ENCODE data around the gene MACROD2. TPM values are rescaled to one million over a fixed set of nuclear protein-coding genes. Genes with fewer than 3 reads are reported as not detected.
A peak's percentile ranks its signal among the peaks of the same experiment; 100 is the strongest.
"Not testable (repeated sequence)": the region's sequence is repeated elsewhere in the genome, so short reads cannot be mapped to it uniquely, and the experiment has no call there.

MACROD2 gene
- total RNA-seq, 1 donor from 2014 or later, result 2.4 TPM

- Mint-ChIP-seq H3K4me1 (ENCODE audit: low read depth, unreplicated experiment) (peaks cover 2% of the 10 kb centered on the region), H3K27me3 (ENCODE audit: low read depth, unreplicated experiment) (no peaks in the 10 kb centered on the region), H3K9me3 (ENCODE audit: unreplicated experiment) (no peaks in the 10 kb centered on the region), H3K36me3 (ENCODE audit: low read depth, unreplicated experiment) (no peaks in the 10 kb centered on the region), H3K4me3 (ENCODE audit: unreplicated experiment) (no peak overlapping the region), H3K27ac (ENCODE audit: unreplicated experiment) (no peak overlapping the region)
- Histone ChIP-seq H3K9ac (ENCODE audit: low read length) (no peak overlapping the region), H3K27ac (ENCODE audit: low read depth, low read length) (no peak overlapping the region), H3K4me2 (ENCODE audit: low read length) (no peak overlapping the region), H3K36me3 (ENCODE audit: insufficient read depth, low read length) (no peaks in the 10 kb centered on the region), H2AFZ (ENCODE audit: low read depth, low read length) (no peak overlapping the region), H3K79me2 (ENCODE audit: insufficient read depth, low read length) (no peaks in the 10 kb centered on the region), H3K4me3 (ENCODE audit: insufficient read depth, low read depth, low read length) (no peak overlapping the region), H3K27me3 (ENCODE audit: insufficient read depth, low read length) (no peaks in the 10 kb centered on the region), H4K20me1 (ENCODE audit: insufficient read depth, low read length) (no peaks in the 10 kb centered on the region), H3K9me3 (ENCODE audit: insufficient read depth, low read depth, low read length) (no peaks in the 10 kb centered on the region), H3K4me1 (ENCODE audit: insufficient read depth, low read length) (no peaks in the 10 kb centered on the region)
- peak; percentile 15 for TF ChIP-seq CTCF (IDR thresholded peaks at IDR 0.05; ENCODE audit: insufficient read depth, low read depth, low read length)
- no peak for TF ChIP-seq EZH2 (IDR thresholded peaks at IDR 0.05; ENCODE audit: insufficient read depth, low read length)
- FAIRE-seq (no peak), DNase-seq (ENCODE audit: low read depth) (no peak)
These were observed 269.6 kb downstream of the MACROD2 start for GRCh38 chr20:14264869-14265268.

- Mint-ChIP-seq H3K4me3 (ENCODE audit: unreplicated experiment) (no peak overlapping the region), H3K27ac (ENCODE audit: unreplicated experiment) (no peak overlapping the region), H3K4me1 (ENCODE audit: low read depth, unreplicated experiment) (no peaks in the 10 kb centered on the region), H3K36me3 (ENCODE audit: low read depth, unreplicated experiment) (no peaks in the 10 kb centered on the region), H3K9me3 (ENCODE audit: unreplicated experiment) (peaks cover 5% of the 10 kb centered on the region), H3K27me3 (ENCODE audit: low read depth, unreplicated experiment) (no peaks in the 10 kb centered on the region)
- DNase-seq (ENCODE audit: low read depth), result no peak
- no peaks in the 10 kb centered on the region for H3K79me2 ChIP-seq (ENCODE audit: insufficient read depth, low read length)
- no peak for FAIRE-seq
- TF ChIP-seq EZH2 (IDR thresholded peaks at IDR 0.05; ENCODE audit: insufficient read depth, low read length) (no peak), CTCF (IDR thresholded peaks at IDR 0.05; ENCODE audit: insufficient read depth, low read depth, low read length) (no peak)
- no peak overlapping the region for H3K9ac ChIP-seq (ENCODE audit: low read length)
- no peaks in the 10 kb centered on the region for H3K36me3 ChIP-seq (ENCODE audit: insufficient read depth, low read length)
- H3K4me2 ChIP-seq (ENCODE audit: low read length), result no peak overlapping the region
- no peak overlapping the region for H3K27ac ChIP-seq (ENCODE audit: low read depth, low read length)
- H3K4me1 ChIP-seq (ENCODE audit: insufficient read depth, low read length), result no peaks in the 10 kb centered on the region
- no peak overlapping the region for H3K4me3 ChIP-seq (ENCODE audit: insufficient read depth, low read depth, low read length)
- no peaks in the 10 kb centered on the region for H3K27me3 ChIP-seq (ENCODE audit: insufficient read depth, low read length)
- no peaks in the 10 kb centered on the region for H4K20me1 ChIP-seq (ENCODE audit: insufficient read depth, low read length)
- H2AFZ ChIP-seq (ENCODE audit: low read depth, low read length), result no peak overlapping the region
- no peaks in the 10 kb centered on the region for H3K9me3 ChIP-seq (ENCODE audit: insufficient read depth, low read depth, low read length)
These were observed 270.9 kb downstream of the MACROD2 start for GRCh38 chr20:14266246-14266645.

GRCh38 chr20:14270751-14271150, 275.4 kb downstream of the MACROD2 start:
- not testable (repeated sequence) for H3K27ac Mint-ChIP-seq (ENCODE audit: unreplicated experiment); H3K9ac ChIP-seq (ENCODE audit: low read length); H4K20me1 ChIP-seq (ENCODE audit: insufficient read depth, low read length); H3K4me3 Mint-ChIP-seq (ENCODE audit: unreplicated experiment); H3K27me3 ChIP-seq (ENCODE audit: insufficient read depth, low read length); H3K4me3 ChIP-seq (ENCODE audit: insufficient read depth, low read depth, low read length); H3K36me3 ChIP-seq (ENCODE audit: insufficient read depth, low read length); H3K27ac ChIP-seq (ENCODE audit: low read depth, low read length); H3K4me2 ChIP-seq (ENCODE audit: low read length); H3K4me1 Mint-ChIP-seq (ENCODE audit: low read depth, unreplicated experiment); H3K4me1 ChIP-seq (ENCODE audit: insufficient read depth, low read length); DNase-seq (ENCODE audit: low read depth); H3K9me3 ChIP-seq (ENCODE audit: insufficient read depth, low read depth, low read length); H3K27me3 Mint-ChIP-seq (ENCODE audit: low read depth, unreplicated experiment); H3K36me3 Mint-ChIP-seq (ENCODE audit: low read depth, unreplicated experiment); H2AFZ ChIP-seq (ENCODE audit: low read depth, low read length); H3K79me2 ChIP-seq (ENCODE audit: insufficient read depth, low read length); H3K9me3 Mint-ChIP-seq (ENCODE audit: unreplicated experiment); FAIRE-seq
